Ovary (tissue), 9 donors: Measurements from ENCODE around the gene VCAN. TPM values are rescaled to one million over a fixed set of nuclear protein-coding genes. Genes with fewer than 3 reads are reported as not detected.

Experiments
- DNase-seq, 5 donors: peaks; one replicate each; pipeline ENCODE4 v3.0.0-alpha.2; 2019 to 2020
- H3K27ac ChIP-seq, 2 donors: fragments of 200-600 bp; one replicate each; pipeline versions ENCODE4 v1.5.1 to v1.8.0; 2019 to 2022
- H3K27me3 ChIP-seq: fragments of 200-600 bp; one replicate; pipeline ENCODE4 v1.8.0; 2022
- H3K36me3 ChIP-seq: fragments of 200-600 bp; sonication (generic); one replicate; pipeline ENCODE4 v1.5.1; 2019
- H3K4me1 ChIP-seq: one replicate; pipeline ENCODE4 v1.8.1; 2013; ENCODE audit warnings: mild to moderate bottlenecking, moderate library complexity; ENCODE audit not compliant: insufficient read depth
- H3K4me3 ChIP-seq: fragments of 200-600 bp; sonication (generic); one replicate; pipeline ENCODE4 v1.5.1; 2017
- H3K9me3 ChIP-seq, 2 donors: fragments of 200-600 bp in 1 of 2; sonication (generic) in 1 of 2; one replicate each; pipeline versions ENCODE4 v1.5.1 to v1.8.1; 2013 to 2019; ENCODE audit warnings: mild to moderate bottlenecking in 1 of 2, moderate library complexity in 1 of 2
- CTCF ChIP-seq, 3 donors: fragments of 450-650 bp in 2 of 3; fragments of 200-600 bp in 1 of 3; IDR thresholded peaks; one replicate each; pipeline versions ENCODE4 v1.5.1 to v1.8.0; 2016 to 2022; ENCODE audit warnings: antibody characterized with exemption in 3 of 3, mild to moderate bottlenecking in 1 of 3
- EP300 ChIP-seq: sonication (generic); formaldehyde crosslinking; IDR thresholded peaks from one replicate; pipeline ENCODE4 v1.6.1; 2017; ENCODE audit warnings: antibody characterized with exemption
- POLR2A ChIP-seq: fragments of 450-650 bp; IDR thresholded peaks from one replicate; pipeline ENCODE4 v1.6.1; 2017; ENCODE audit warnings: antibody characterized with exemption, mild to moderate bottlenecking, moderate library complexity
- WGBS, 3 donors: extraction: QIAGEN DNeasy Blood & Tissue Kit in 1 of 3; methylation state at CpG; one replicate each; pipeline versions ENCODE4 v1.1.5 to v1.1.7; 2013 to 2017; 5-methylcytosine and 5-hydroxymethylcytosine counted together
- intact Hi-C, 4 donors: fragments of 100-400 bp; cut with DNase I; formaldehyde crosslinking; loops; one replicate each; pipeline versions ENCODE4 v1.11.0 to v1.15.1; 2022 to 2023
- polyA plus RNA-seq, 2 donors: library from polyadenylated mRNA; stranded (reverse); fragments of 200-250 nt in 1 of 2; fragments of 350-450 nt in 1 of 2; fragmentation: Illumina TruSeq in 1 of 2; extraction: RNeasy Lipid Tissue Mini Kit (QIAGEN cat#74804) in 1 of 2; gene quantifications; one replicate each; pipeline ENCODE4 v1.2.3, GENCODE V29; 2013 to 2014
- total RNA-seq, 7 donors: library from RNA; depleted of rRNA in 2 of 7; stranded (reverse); fragments of >200 nt in 2 of 7; fragmentation: NEBNext Ultra II Directional in 3 of 7; extraction: Animal tissue kit (Norgen Biotek cat#: 25700) in 3 of 7; gene quantifications; one replicate each; pipeline versions ENCODE4 v1.1.0 to v1.2.4, GENCODE V29; 2016 to 2023
- donor health status: DM: no; HTN: no; CAD: no; lungs with moderate emphysema.
- donor health status: DM: no; HTN: no; CAD: no.
- donor health status: Bipolar disorder and iron deficiency.
- donor health status: DM: yes; HTN: yes; CAD: no.
- donor health status: DM: no; HTN: no; CAD: no.
- donor health status: DM: yes; HTN: yes; CAD: no.

Gene VCAN
- total and polyA plus RNA-seq, 9 donors: 2.2 to 21.3 (median 7.3) TPM

- DNase-seq: no peak
- H3K9me3 ChIP-seq: no peaks in the 10 kb centered on the region
- intact Hi-C loops: no loop called here
- TF ChIP-seq CTCF (IDR thresholded peaks at IDR 0.05): no peak
- no peak for TF ChIP-seq EP300
- no peak for TF ChIP-seq POLR2A
- H3K27me3 ChIP-seq: no peaks in the 10 kb centered on the region
- H3K36me3 ChIP-seq: no peaks in the 10 kb centered on the region
- no peaks in the 10 kb centered on the region for H3K4me1 ChIP-seq
- no peak overlapping the region for H3K27ac ChIP-seq
- H3K4me3 ChIP-seq: no peak overlapping the region
Observed at GRCh38 chr5:83614841-83615240, 143.3 kb downstream of the VCAN start.

- 30 to 47% (median 30%) methylated on average over 2 of the region's 2 CpGs for WGBS, 3 donors
Observed at GRCh38 chr5:83628360-83628759, 156.8 kb downstream of the VCAN start.

More at GRCh38 chr5:83628360-83628759, 156.8 kb downstream of the VCAN start:
- TF ChIP-seq CTCF (IDR thresholded peaks at IDR 0.05) (no peak), POLR2A (no peak), EP300 (no peak)
- Histone ChIP-seq H3K27me3 (no peaks in the 10 kb centered on the region), H3K27ac (no peak overlapping the region), H3K36me3 (no peaks in the 10 kb centered on the region), H3K4me1 (peaks cover 3% of the 10 kb centered on the region), H3K4me3 (no peak overlapping the region), H3K9me3 (no peaks in the 10 kb centered on the region)
- intact Hi-C loops: no loop called here
- no peak for DNase-seq

Other genes starting within 250 kb of the VCAN start
- gene HAPLN1, start 249.1 kb downstream of the VCAN start, total RNA-seq: not detected
- under 1 TPM; 0.40 to 0.44 TPM for gene HAPLN1, start 249.1 kb downstream of the VCAN start, polyA plus RNA-seq